ENCODE measurements around the gene ETV2.
A peak's percentile ranks its signal among the peaks of the same experiment; 100 is the strongest.

ETV2 gene

DNA sequence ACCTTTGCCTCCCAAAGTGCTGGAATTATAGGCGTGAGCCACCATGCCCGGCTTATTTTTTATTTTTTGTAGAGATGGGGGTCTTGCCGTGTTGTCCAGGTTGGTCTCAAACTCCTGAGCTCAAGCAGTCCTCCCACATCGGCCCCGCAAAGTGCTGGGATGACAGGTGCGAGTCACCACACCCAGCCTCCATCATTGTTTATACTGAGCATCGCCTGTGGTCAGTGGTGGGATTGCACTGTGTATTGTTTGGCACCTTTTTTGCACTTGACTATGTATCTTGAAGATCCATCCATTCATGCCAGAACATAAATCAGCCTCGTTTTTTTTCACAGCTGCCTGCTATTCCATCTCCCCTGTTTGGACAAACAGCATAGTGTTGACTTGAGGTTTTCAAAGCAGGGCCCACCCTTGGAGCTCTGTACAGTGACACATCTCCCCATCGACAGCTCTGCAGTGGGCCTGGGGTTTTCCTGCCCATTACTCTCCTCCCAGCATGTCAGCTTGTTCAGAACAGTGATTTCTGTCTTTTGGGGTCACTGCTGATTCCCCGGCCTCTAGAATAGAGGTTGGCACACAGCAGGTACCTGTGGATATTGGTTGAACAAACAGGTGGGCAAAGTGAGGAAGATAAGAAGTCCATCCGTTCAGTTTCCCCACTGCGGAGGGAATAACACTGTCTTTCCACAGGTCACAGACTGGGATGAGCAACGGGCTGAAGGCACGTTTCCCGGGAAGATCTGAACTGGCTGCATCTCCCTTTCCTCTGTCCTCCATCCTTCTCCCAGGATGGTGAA, 16.6 kb downstream of the ETV2 start:
- ATAC-seq (ENCODE audit: low read depth) (peak; percentile 51; the same call in 1 of the 3 replicates), DNase-seq (ENCODE audit: low spot score) (no peak)
- Histone ChIP-seq H3K36me3 (ENCODE audit: low read depth) (peaks cover 70% of the 10 kb centered on the region), H3K27ac (ENCODE audit: poor library complexity, severe bottlenecking) (no peak overlapping the region), H3K4me3 (ENCODE audit: severe bottlenecking) (no peak overlapping the region), H3K4me1 (ENCODE audit: insufficient read depth, poor library complexity, severe bottlenecking) (no peaks in the 10 kb centered on the region), H3K9me3 (ENCODE audit: severe bottlenecking) (no peaks in the 10 kb centered on the region), H3K27me3 (ENCODE audit: insufficient read depth, poor library complexity, severe bottlenecking) (no peaks in the 10 kb centered on the region)
- TF ChIP-seq CTCF (IDR thresholded peaks at IDR 0.05; ENCODE audit: poor library complexity, severe bottlenecking): no peak

- no peak overlapping the region for H3K4me3 ChIP-seq (ENCODE audit: severe bottlenecking)
- H3K27ac ChIP-seq (ENCODE audit: poor library complexity, severe bottlenecking): no peak overlapping the region
- H3K36me3 ChIP-seq (ENCODE audit: low read depth): peaks cover 41% of the 10 kb centered on the region
- H3K4me1 ChIP-seq (ENCODE audit: insufficient read depth, poor library complexity, severe bottlenecking): no peaks in the 10 kb centered on the region
- no peak for ATAC-seq (ENCODE audit: low read depth)
- no peak for TF ChIP-seq CTCF (IDR thresholded peaks at IDR 0.05; ENCODE audit: poor library complexity, severe bottlenecking)
- H3K27me3 ChIP-seq (ENCODE audit: insufficient read depth, poor library complexity, severe bottlenecking): no peaks in the 10 kb centered on the region
- no peaks in the 10 kb centered on the region for H3K9me3 ChIP-seq (ENCODE audit: severe bottlenecking)
- no peak for DNase-seq (ENCODE audit: low spot score)
Measured at GRCh38 chr19:35661995-35662340, 20.4 kb downstream of the ETV2 start.

DNA sequence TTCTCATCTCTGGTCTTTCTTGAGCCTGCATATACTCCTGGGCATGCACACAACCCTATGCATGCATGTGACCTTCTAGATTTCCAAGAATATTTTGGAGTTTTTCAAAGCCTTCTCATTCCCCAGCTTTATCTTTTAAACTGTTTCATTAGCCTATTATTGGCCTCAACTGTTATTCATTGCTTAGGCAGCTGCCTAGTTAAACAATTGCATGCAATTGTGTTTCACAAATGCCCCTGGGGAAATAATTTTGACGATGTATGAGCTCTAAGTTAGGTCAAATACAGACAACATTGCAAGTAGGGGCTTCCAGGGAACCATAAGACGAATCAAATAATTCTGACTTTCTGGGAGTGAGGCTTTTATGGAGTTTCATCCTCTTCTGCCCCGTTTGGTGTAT, 22.4 kb downstream of the ETV2 start:
- TF ChIP-seq CTCF (IDR thresholded peaks at IDR 0.05; ENCODE audit: poor library complexity, severe bottlenecking): no peak
- DNase-seq (ENCODE audit: low spot score) (no peak), ATAC-seq (ENCODE audit: low read depth) (no peak)
- no peak overlapping the region for H3K27ac ChIP-seq (ENCODE audit: poor library complexity, severe bottlenecking)
- H3K4me3 ChIP-seq (ENCODE audit: severe bottlenecking): no peak overlapping the region
- peaks cover 24% of the 10 kb centered on the region for H3K36me3 ChIP-seq (ENCODE audit: low read depth)
- H3K27me3 ChIP-seq (ENCODE audit: insufficient read depth, poor library complexity, severe bottlenecking): no peaks in the 10 kb centered on the region
- no peaks in the 10 kb centered on the region for H3K4me1 ChIP-seq (ENCODE audit: insufficient read depth, poor library complexity, severe bottlenecking)
- H3K9me3 ChIP-seq (ENCODE audit: severe bottlenecking): no peaks in the 10 kb centered on the region

- TF ChIP-seq CTCF (IDR thresholded peaks at IDR 0.05; ENCODE audit: poor library complexity, severe bottlenecking): no peak
- Histone ChIP-seq H3K4me1 (ENCODE audit: insufficient read depth, poor library complexity, severe bottlenecking) (no peaks in the 10 kb centered on the region), H3K9me3 (ENCODE audit: severe bottlenecking) (no peaks in the 10 kb centered on the region), H3K36me3 (ENCODE audit: low read depth) (peaks cover 14% of the 10 kb centered on the region), H3K4me3 (ENCODE audit: severe bottlenecking) (no peak overlapping the region), H3K27ac (ENCODE audit: poor library complexity, severe bottlenecking) (no peak overlapping the region), H3K27me3 (ENCODE audit: insufficient read depth, poor library complexity, severe bottlenecking) (peaks cover 4% of the 10 kb centered on the region)
- DNase-seq (ENCODE audit: low spot score) (no peak), ATAC-seq (ENCODE audit: low read depth) (no peak)
Measured at GRCh38 chr19:35665157-35665556, 23.6 kb downstream of the ETV2 start.

GRCh38 chr19:35665604-35666003, 24.1 kb downstream of the ETV2 start:
- H3K36me3 ChIP-seq (ENCODE audit: low read depth): peaks cover 12% of the 10 kb centered on the region
- no peak for TF ChIP-seq CTCF (IDR thresholded peaks at IDR 0.05; ENCODE audit: poor library complexity, severe bottlenecking)
- no peak overlapping the region for H3K4me3 ChIP-seq (ENCODE audit: severe bottlenecking)
- DNase-seq (ENCODE audit: low spot score) (no peak), ATAC-seq (ENCODE audit: low read depth) (no peak)
- no peaks in the 10 kb centered on the region for H3K9me3 ChIP-seq (ENCODE audit: severe bottlenecking)
- no peak overlapping the region for H3K27ac ChIP-seq (ENCODE audit: poor library complexity, severe bottlenecking)
- peaks cover 4% of the 10 kb centered on the region for H3K27me3 ChIP-seq (ENCODE audit: insufficient read depth, poor library complexity, severe bottlenecking)
- H3K4me1 ChIP-seq (ENCODE audit: insufficient read depth, poor library complexity, severe bottlenecking): no peaks in the 10 kb centered on the region
